BE2C (cell line): ENCODE results near the gene MEG3.

Source experiments
- DNase-seq: peaks from one replicate; pipeline ENCODE4 v3.0.0-alpha.2; 2020
- H3K27me3 ChIP-seq: fragments of 250-450 bp; sonication (Bioruptor Pico); 2 replicates; pipeline ENCODE4 v1.5.1; 2020; ENCODE audit warnings: mild to moderate bottlenecking
- H3K36me3 ChIP-seq: fragments of 250-450 bp; sonication (Bioruptor Pico); 2 replicates; pipeline ENCODE4 v1.5.1; 2020; ENCODE audit warnings: mild to moderate bottlenecking
- H3K4me1 ChIP-seq: fragments of 250-450 bp; sonication (Bioruptor Pico); 2 replicates; pipeline ENCODE4 v1.5.1; 2020
- H3K4me3 ChIP-seq: 2 replicates; pipeline ENCODE4 v1.5.1; 2011; ENCODE audit warnings: low read depth, low read length
- H3K9me3 ChIP-seq: fragments of 250-450 bp; sonication (Bioruptor Pico); 2 replicates; pipeline ENCODE4 v1.5.1; 2020
- CTCF ChIP-seq: IDR thresholded peaks from 2 replicates; pipeline ENCODE4 v1.5.1; 2012; ENCODE audit warnings: mild to moderate bottlenecking, low read depth, low read length

The MEG3 gene

GRCh38 chr14:100890061-100890850 is 64.3 kb downstream of the MEG3 start:
- peaks cover 5% of the 10 kb centered on the region for H3K4me1 ChIP-seq
- H3K27me3 ChIP-seq = no peaks in the 10 kb centered on the region
- H3K4me3 ChIP-seq = no peak overlapping the region
- H3K9me3 ChIP-seq = no peaks in the 10 kb centered on the region
- H3K36me3 ChIP-seq = peaks cover 72% of the 10 kb centered on the region
- no peak for TF ChIP-seq CTCF
- peak; percentile 3 for DNase-seq

- Histone ChIP-seq H3K36me3 (peaks cover 68% of the 10 kb centered on the region), H3K4me3 (no peak overlapping the region), H3K4me1 (no peaks in the 10 kb centered on the region), H3K9me3 (no peaks in the 10 kb centered on the region), H3K27me3 (no peaks in the 10 kb centered on the region)
- no peak for DNase-seq
- TF ChIP-seq CTCF = no peak
These were observed 65.1 kb downstream of the MEG3 start for GRCh38 chr14:100891051-100891450.

- Histone ChIP-seq H3K9me3 (no peaks in the 10 kb centered on the region), H3K27me3 (no peaks in the 10 kb centered on the region), H3K4me3 (no peak overlapping the region), H3K36me3 (peaks cover 66% of the 10 kb centered on the region), H3K4me1 (no peaks in the 10 kb centered on the region)
- DNase-seq = peak; percentile 12
- TF ChIP-seq CTCF = no peak
These were observed 65.9 kb downstream of the MEG3 start for GRCh38 chr14:100891501-100892445.

GRCh38 chr14:100892496-100893227 is 66.7 kb downstream of the MEG3 start:
- H3K27me3 ChIP-seq = no peaks in the 10 kb centered on the region
- no peak for TF ChIP-seq CTCF

GRCh38 chr14:100893228-100893601 is 67.3 kb downstream of the MEG3 start:
- peaks cover 64% of the 10 kb centered on the region for H3K36me3 ChIP-seq
- H3K27me3 ChIP-seq = no peaks in the 10 kb centered on the region
- peaks cover 1% of the 10 kb centered on the region; the same call in 1 of the 2 replicates for H3K4me1 ChIP-seq
- H3K9me3 ChIP-seq = no peaks in the 10 kb centered on the region
- no peak for TF ChIP-seq CTCF
- DNase-seq = no peak
- H3K4me3 ChIP-seq = no peak overlapping the region

More at GRCh38 chr14:100892496-100893227, 66.7 kb downstream of the MEG3 start:
- H3K4me1 ChIP-seq = no peaks in the 10 kb centered on the region
- H3K4me3 ChIP-seq = no peak overlapping the region
- peaks cover 59% of the 10 kb centered on the region for H3K36me3 ChIP-seq
- DNase-seq = no peak
- no peaks in the 10 kb centered on the region for H3K9me3 ChIP-seq
